SK-N-SH treated with all-trans-retinoic acid at 6 μM for 48 hours (cell line): ENCODE data around the gene BICRAL.

ENCODE experiments used
- ATAC-seq: fragments of 200-7000 bp; cut with Tn5 transposase; 3 replicates; pipeline ENCODE4 v1.9.1; 2020; ENCODE audit warnings: mild to moderate bottlenecking, moderate library complexity
- ARNTL ChIP-seq: fragments of 450-650 bp; formaldehyde crosslinking; IDR thresholded peaks from 2 replicates; pipeline ENCODE4 v1.5.0; 2020; ENCODE audit warnings: low read depth, mild to moderate bottlenecking, moderate library complexity, borderline replicate concordance
- CSDC2 ChIP-seq: fragments of 250-450 bp; sonication (Bioruptor Pico); IDR thresholded peaks from 2 replicates; pipeline ENCODE4 v1.5.0; 2020; ENCODE audit warnings: mild to moderate bottlenecking, moderate library complexity
- ESRRG ChIP-seq: fragments of 250-450 bp; sonication (Bioruptor Pico); IDR thresholded peaks from 2 replicates; pipeline ENCODE4 v1.6.1; 2021; ENCODE audit warnings: mild to moderate bottlenecking
- ISL1 ChIP-seq: fragments of 250-450 bp; sonication (Bioruptor Pico); IDR thresholded peaks from 2 replicates; pipeline ENCODE4 v2.1.2; 2022; ENCODE audit warnings: mild to moderate bottlenecking, moderate library complexity
- PPARA ChIP-seq: fragments of 250-450 bp; sonication (Bioruptor Pico); IDR thresholded peaks from 2 replicates; pipeline ENCODE4 v1.5.0; 2020; ENCODE audit warnings: mild to moderate bottlenecking, borderline replicate concordance
- RARB ChIP-seq: fragments of 250-450 bp; sonication (Bioruptor Pico); IDR thresholded peaks from 2 replicates; pipeline ENCODE4 v1.8.0; 2021; ENCODE audit warnings: mild to moderate bottlenecking, moderate library complexity
- SNAI2 ChIP-seq: fragments of 250-450 bp; sonication (Bioruptor Pico); IDR thresholded peaks from 2 replicates; pipeline ENCODE4 v1.5.0; 2020; ENCODE audit warnings: mild to moderate bottlenecking, moderate library complexity
- TOX ChIP-seq: fragments of 250-450 bp; sonication (Bioruptor Pico); IDR thresholded peaks from 2 replicates; pipeline ENCODE4 v1.8.0; 2021; ENCODE audit warnings: mild to moderate bottlenecking, moderate library complexity, borderline replicate concordance
- ZC3H10 ChIP-seq: fragments of 250-450 bp; sonication (Bioruptor Pico); IDR thresholded peaks from 2 replicates; pipeline ENCODE4 v1.5.1; 2021; ENCODE audit warnings: mild to moderate bottlenecking, moderate library complexity
- ZFP3 ChIP-seq: fragments of 250-450 bp; sonication (Bioruptor Pico); IDR thresholded peaks from 2 replicates; pipeline ENCODE4 v1.5.0; 2020; ENCODE audit warnings: mild to moderate bottlenecking, moderate library complexity
- ZFP30 ChIP-seq: fragments of 450-650 bp; formaldehyde crosslinking; IDR thresholded peaks from 2 replicates; pipeline ENCODE4 v1.5.0; 2022; ENCODE audit warnings: mild to moderate bottlenecking, moderate library complexity
- ZNF565 ChIP-seq: fragments of 450-650 bp; formaldehyde crosslinking; conservative IDR thresholded peaks from 2 replicates; pipeline ENCODE4 v1.5.0; 2020; ENCODE audit warnings: low read depth, mild to moderate bottlenecking, moderate library complexity
- ZNF70 ChIP-seq: fragments of 450-650 bp; formaldehyde crosslinking; IDR thresholded peaks from 2 replicates; pipeline ENCODE4 v1.5.0; 2020; ENCODE audit warnings: mild to moderate bottlenecking, moderate library complexity
- ZNF8 ChIP-seq: fragments of 450-650 bp; formaldehyde crosslinking; IDR thresholded peaks from 2 replicates; pipeline ENCODE4 v1.5.0; 2020; ENCODE audit warnings: mild to moderate bottlenecking, moderate library complexity
- TF ChIP-seq, protein P1 (sequence below): fragments of 250-450 bp; sonication (Bioruptor Pico); IDR thresholded peaks from 2 replicates; pipeline ENCODE4 v1.8.0; 2021; ENCODE audit warnings: low read depth, mild to moderate bottlenecking, moderate library complexity, borderline replicate concordance
- TF ChIP-seq, protein P2 (sequence below): fragments of 250-450 bp; sonication (Bioruptor Pico); IDR thresholded peaks from 2 replicates; pipeline ENCODE4 v1.5.0; 2020; ENCODE audit warnings: mild to moderate bottlenecking, moderate library complexity
- TF ChIP-seq, protein P3 (sequence below): fragments of 250-450 bp; sonication (Bioruptor Pico); IDR thresholded peaks from 2 replicates; pipeline ENCODE4 v1.5.1; 2020; ENCODE audit warnings: low read depth, mild to moderate bottlenecking, moderate library complexity
- TF ChIP-seq, protein P4 (sequence below): fragments of 250-450 bp; sonication (Bioruptor Pico); IDR thresholded peaks from 2 replicates; pipeline ENCODE4 v1.8.0; 2020; ENCODE audit warnings: mild to moderate bottlenecking, moderate library complexity, borderline replicate concordance
- TF ChIP-seq, protein P5 (sequence below): fragments of 250-450 bp; sonication (Bioruptor Pico); IDR thresholded peaks from 2 replicates; pipeline ENCODE4 v1.5.1; 2021; ENCODE audit warnings: mild to moderate bottlenecking, moderate library complexity

Gene BICRAL

DNA sequence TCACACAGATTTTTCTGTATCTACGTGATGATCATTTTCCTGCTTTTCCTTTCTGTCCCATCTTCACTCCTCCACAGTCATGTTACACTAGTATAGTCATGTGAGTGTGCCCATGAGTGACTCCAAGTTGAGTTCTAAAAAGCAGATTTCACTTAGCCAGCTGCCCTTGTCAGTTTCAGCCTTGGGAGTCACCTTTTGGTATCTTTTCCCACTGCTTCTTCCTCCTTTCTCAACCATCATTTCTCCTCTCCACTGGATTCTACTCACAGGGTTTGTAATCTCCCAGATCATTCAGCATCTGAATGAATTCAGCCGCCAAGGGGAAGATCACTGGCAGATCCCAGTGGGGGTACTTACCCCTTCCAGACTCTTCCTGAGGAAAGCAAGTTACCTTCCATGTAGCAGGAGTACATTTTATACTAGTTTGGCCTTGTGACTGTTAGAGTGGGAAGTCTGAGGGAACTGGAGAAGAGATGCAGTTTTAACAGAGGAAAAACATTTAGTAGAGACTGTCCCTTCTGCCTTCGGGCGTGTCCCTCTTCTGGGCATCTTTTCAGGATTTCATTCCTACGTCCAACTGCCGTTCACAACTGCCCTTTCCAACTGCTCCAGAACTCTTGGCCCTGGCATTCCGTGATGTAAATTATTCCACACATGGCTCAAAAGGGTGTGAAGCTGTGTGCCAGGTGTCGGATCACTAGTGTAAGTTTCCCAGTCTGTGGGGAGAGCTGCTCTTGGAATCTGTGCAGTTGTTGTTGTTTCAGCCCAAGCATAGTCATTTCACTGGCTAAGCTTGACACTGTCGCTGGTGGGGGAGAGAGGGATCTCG, 38.9 kb downstream of the BICRAL start (continued):
- TF ChIP-seq ZC3H10 (CRISPR knock-in tag) (no peak), ZNF8 (no peak), SNAI2 (no peak), ZFP3 (CRISPR knock-in tag) (no peak), PPARA (CRISPR knock-in tag) (no peak), ARNTL (no peak)
- TF ChIP-seq, all 23 proteins: peak for 0

DNA sequence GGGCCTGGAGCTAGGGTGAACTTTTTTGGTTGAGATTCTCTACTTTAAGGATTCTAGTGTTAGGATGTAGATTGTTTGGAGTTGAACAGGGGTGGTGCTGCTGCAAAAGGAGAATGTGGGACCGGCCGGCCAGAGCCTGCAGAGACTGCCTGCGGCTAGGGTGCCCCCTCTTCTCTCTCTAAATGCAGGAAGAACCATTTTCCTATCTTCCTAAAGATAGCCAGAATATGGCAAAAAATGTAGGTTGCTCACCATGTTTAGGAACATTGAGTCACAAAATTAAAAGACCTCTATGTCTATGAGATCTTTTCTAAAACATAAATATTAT, 39.5 kb downstream of the BICRAL start:
- TF ChIP-seq, protein P1, sequence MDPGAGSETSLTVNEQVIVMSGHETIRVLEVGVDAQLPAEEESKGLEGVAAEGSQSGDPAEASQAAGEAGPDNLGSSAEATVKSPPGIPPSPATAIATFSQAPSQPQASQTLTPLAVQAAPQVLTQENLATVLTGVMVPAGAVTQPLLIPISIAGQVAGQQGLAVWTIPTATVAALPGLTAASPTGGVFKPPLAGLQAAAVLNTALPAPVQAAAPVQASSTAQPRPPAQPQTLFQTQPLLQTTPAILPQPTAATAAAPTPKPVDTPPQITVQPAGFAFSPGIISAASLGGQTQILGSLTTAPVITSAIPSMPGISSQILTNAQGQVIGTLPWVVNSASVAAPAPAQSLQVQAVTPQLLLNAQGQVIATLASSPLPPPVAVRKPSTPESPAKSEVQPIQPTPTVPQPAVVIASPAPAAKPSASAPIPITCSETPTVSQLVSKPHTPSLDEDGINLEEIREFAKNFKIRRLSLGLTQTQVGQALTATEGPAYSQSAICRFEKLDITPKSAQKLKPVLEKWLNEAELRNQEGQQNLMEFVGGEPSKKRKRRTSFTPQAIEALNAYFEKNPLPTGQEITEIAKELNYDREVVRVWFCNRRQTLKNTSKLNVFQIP: no peak
- no peak for TF ChIP-seq ZC3H10 (CRISPR knock-in tag)
- TF ChIP-seq ESRRG (CRISPR knock-in tag): no peak
- TF ChIP-seq PPARA (CRISPR knock-in tag): no peak
- TF ChIP-seq ZFP3 (CRISPR knock-in tag): no peak
- no peak for TF ChIP-seq ZFP30 (CRISPR knock-in tag)
- TF ChIP-seq, protein P2, sequence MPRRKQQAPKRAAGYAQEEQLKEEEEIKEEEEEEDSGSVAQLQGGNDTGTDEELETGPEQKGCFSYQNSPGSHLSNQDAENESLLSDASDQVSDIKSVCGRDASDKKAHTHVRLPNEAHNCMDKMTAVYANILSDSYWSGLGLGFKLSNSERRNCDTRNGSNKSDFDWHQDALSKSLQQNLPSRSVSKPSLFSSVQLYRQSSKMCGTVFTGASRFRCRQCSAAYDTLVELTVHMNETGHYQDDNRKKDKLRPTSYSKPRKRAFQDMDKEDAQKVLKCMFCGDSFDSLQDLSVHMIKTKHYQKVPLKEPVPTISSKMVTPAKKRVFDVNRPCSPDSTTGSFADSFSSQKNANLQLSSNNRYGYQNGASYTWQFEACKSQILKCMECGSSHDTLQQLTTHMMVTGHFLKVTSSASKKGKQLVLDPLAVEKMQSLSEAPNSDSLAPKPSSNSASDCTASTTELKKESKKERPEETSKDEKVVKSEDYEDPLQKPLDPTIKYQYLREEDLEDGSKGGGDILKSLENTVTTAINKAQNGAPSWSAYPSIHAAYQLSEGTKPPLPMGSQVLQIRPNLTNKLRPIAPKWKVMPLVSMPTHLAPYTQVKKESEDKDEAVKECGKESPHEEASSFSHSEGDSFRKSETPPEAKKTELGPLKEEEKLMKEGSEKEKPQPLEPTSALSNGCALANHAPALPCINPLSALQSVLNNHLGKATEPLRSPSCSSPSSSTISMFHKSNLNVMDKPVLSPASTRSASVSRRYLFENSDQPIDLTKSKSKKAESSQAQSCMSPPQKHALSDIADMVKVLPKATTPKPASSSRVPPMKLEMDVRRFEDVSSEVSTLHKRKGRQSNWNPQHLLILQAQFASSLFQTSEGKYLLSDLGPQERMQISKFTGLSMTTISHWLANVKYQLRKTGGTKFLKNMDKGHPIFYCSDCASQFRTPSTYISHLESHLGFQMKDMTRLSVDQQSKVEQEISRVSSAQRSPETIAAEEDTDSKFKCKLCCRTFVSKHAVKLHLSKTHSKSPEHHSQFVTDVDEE (CRISPR knock-in tag): no peak
- TF ChIP-seq, protein P3, sequence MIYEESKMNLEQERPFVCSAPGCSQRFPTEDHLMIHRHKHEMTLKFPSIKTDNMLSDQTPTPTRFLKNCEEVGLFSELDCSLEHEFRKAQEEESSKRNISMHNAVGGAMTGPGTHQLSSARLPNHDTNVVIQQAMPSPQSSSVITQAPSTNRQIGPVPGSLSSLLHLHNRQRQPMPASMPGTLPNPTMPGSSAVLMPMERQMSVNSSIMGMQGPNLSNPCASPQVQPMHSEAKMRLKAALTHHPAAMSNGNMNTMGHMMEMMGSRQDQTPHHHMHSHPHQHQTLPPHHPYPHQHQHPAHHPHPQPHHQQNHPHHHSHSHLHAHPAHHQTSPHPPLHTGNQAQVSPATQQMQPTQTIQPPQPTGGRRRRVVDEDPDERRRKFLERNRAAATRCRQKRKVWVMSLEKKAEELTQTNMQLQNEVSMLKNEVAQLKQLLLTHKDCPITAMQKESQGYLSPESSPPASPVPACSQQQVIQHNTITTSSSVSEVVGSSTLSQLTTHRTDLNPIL (CRISPR knock-in tag): no peak
- no peak for TF ChIP-seq ZNF8
- ATAC-seq: no peak

DNA sequence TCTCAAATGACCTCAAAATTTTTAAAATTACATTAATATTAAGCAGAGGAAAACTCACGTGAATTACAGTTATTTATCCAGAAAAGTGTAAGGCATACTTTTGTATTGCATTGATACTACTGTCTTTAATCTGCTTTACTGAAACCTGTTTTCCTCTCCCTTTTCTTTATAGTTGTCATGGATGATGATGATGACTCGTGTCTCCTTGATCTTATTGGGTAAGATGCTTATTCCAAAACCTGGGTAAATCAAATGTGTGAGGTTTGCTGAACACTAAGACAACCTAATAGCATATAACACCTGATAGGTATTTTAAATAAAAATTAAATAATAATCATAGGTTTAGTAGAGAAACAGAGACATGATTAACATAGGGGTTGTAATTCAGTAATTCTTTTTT, 40.0 kb downstream of the BICRAL start:
- no peak for ATAC-seq
- TF ChIP-seq CSDC2 (CRISPR knock-in tag) (no peak), ZFP3 (CRISPR knock-in tag) (no peak), RARB (CRISPR knock-in tag) (no peak), ZFP30 (CRISPR knock-in tag) (no peak), ZNF70 (CRISPR knock-in tag) (no peak), TOX (no peak), SNAI2 (no peak), ZNF565 (no peak)
- TF ChIP-seq, protein P4, sequence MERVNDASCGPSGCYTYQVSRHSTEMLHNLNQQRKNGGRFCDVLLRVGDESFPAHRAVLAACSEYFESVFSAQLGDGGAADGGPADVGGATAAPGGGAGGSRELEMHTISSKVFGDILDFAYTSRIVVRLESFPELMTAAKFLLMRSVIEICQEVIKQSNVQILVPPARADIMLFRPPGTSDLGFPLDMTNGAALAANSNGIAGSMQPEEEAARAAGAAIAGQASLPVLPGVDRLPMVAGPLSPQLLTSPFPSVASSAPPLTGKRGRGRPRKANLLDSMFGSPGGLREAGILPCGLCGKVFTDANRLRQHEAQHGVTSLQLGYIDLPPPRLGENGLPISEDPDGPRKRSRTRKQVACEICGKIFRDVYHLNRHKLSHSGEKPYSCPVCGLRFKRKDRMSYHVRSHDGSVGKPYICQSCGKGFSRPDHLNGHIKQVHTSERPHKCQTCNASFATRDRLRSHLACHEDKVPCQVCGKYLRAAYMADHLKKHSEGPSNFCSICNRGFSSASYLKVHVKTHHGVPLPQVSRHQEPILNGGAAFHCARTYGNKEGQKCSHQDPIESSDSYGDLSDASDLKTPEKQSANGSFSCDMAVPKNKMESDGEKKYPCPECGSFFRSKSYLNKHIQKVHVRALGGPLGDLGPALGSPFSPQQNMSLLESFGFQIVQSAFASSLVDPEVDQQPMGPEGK (CRISPR knock-in tag): no peak
- TF ChIP-seq, protein P3 (CRISPR knock-in tag): no peak
- TF ChIP-seq, all 23 proteins: peak for 0

DNA sequence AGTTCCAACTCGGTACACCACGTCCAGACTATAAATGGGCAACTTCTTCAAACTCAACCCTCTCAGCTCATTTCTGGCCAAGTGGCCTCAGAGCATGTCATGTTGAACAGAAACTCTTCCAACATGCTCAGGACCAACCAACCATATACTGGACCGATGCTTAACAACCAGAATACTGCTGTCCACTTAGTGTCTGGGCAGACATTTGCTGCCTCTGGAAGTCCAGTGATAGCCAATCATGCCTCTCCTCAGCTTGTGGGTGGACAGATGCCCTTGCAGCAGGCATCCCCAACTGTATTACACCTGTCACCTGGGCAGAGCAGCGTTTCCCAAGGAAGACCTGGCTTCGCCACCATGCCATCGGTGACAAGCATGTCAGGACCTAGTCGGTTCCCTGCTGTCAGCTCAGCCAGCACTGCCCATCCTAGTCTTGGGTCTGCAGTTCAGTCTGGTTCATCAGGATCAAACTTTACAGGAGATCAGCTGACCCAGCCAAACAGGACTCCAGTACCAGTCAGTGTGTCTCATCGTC, 47.8 kb downstream of the BICRAL start:
- TF ChIP-seq ZNF70 (CRISPR knock-in tag) (no peak), TOX (no peak), ZFP30 (CRISPR knock-in tag) (no peak), ZFP3 (CRISPR knock-in tag) (no peak), ISL1 (no peak)
- TF ChIP-seq, protein P5, sequence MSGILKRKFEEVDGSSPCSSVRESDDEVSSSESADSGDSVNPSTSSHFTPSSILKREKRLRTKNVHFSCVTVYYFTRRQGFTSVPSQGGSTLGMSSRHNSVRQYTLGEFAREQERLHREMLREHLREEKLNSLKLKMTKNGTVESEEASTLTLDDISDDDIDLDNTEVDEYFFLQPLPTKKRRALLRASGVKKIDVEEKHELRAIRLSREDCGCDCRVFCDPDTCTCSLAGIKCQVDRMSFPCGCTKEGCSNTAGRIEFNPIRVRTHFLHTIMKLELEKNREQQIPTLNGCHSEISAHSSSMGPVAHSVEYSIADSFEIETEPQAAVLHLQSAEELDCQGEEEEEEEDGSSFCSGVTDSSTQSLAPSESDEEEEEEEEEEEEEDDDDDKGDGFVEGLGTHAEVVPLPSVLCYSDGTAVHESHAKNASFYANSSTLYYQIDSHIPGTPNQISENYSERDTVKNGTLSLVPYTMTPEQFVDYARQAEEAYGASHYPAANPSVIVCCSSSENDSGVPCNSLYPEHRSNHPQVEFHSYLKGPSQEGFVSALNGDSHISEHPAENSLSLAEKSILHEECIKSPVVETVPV (CRISPR knock-in tag): no peak
- ATAC-seq: no peak
